HepG2 (cell line): ENCODE results near the gene FGF14. TPM values are rescaled to one million over a fixed set of nuclear protein-coding genes. Genes with fewer than 3 reads are reported as not detected.

Experiments used
- ATAC-seq: fragments of 200-7000 bp; cut with Tn5 transposase; 3 replicates; pipeline ENCODE4 v1.9.1; 2020; ENCODE audit warnings: mild to moderate bottlenecking, moderate library complexity
- BruUV-seq: library from RNA; stranded (reverse); fragments of 400-500 nt; replicated peaks from 2 replicates; lab custom pipeline; 2021; lab: Mats Ljungman, UMichigan
- CTCF ChIA-PET: fragments of 300-600 bp; formaldehyde crosslinking; extraction: SDS; loops from one replicate; lab custom pipeline; 2021; ENCODE audit warnings: low total read pairs, inconsistent platforms, low intra/inter-chr PET ratio; lab: Yijun Ruan, JAX
- POLR2A ChIA-PET: fragments of 350-600 bp; sonication (Branson Sonifier 250); formaldehyde crosslinking; loops from one replicate; lab custom pipeline; 2020; ENCODE audit warnings: antibody characterized with exemption, inconsistent platforms; lab: Yijun Ruan, JAX
- DNase-seq: peaks from one replicate; pipeline ENCODE4 v3.0.0-alpha.2; 2015; ENCODE audit warnings: low spot score
- FAIRE-seq: peaks from 3 replicates; lab custom pipeline; 2011; peaks lifted over from hg19 to GRCh38; lab: Jason Lieb, UNC
- H2AFZ ChIP-seq: one replicate; pipeline ENCODE4 v1.6.1; 2011; ENCODE audit warnings: low read length, inconsistent platforms
- H3K27ac ChIP-seq: fragments of 300-600 bp; 3 replicates; pipeline ENCODE4 v1.8.0; 2011; ENCODE audit warnings: mixed run types, mild to moderate bottlenecking, mixed read lengths, low read length, inconsistent platforms; ENCODE audit not compliant: insufficient read depth; ENCODE audit errors: extremely low read length
- H3K27me3 ChIP-seq, 2 experiments: fragments of 200-600 bp in 1 of 2; 2 replicates in 1 of 2; 3 replicates in 1 of 2; pipeline versions ENCODE4 v1.6.0 to v1.8.0; 2011; ENCODE audit warnings: low read length in 2 of 2, mild to moderate bottlenecking in 2 of 2, moderate library complexity in 2 of 2, inconsistent platforms in 1 of 2; ENCODE audit not compliant: insufficient read depth in 2 of 2, control insufficient read depth in 1 of 2
- H3K36me3 ChIP-seq, 2 experiments: fragments of 200-600 bp in 1 of 2; replicated peaks in 1 of 2; 2 replicates in 1 of 2; 3 replicates in 1 of 2; pipeline versions ENCODE4 v1.5.1 to v1.8.0; 2011; ENCODE audit warnings: low read length in 2 of 2, inconsistent platforms in 1 of 2; ENCODE audit not compliant: insufficient read depth in 2 of 2, control insufficient read depth in 1 of 2
- H3K4me1 ChIP-seq: 2 replicates; pipeline ENCODE4 v1.5.1; 2012; ENCODE audit warnings: low read length, inconsistent platforms; ENCODE audit not compliant: insufficient read depth
- H3K4me2 ChIP-seq: 2 replicates; pipeline ENCODE4 v1.6.0; 2011; ENCODE audit warnings: low read depth, low read length, inconsistent platforms
- H3K4me3 ChIP-seq, 3 experiments: fragments of 200-600 bp in 1 of 3; sonication (generic), shearing (Covaris generic) in 1 of 3; replicated peaks in 1 of 3; 2 replicates each; pipeline ENCODE4 v1.5.1; 2011 to 2016; ENCODE audit warnings: low read length in 3 of 3, inconsistent platforms in 2 of 3, low read depth in 2 of 3, mild to moderate bottlenecking in 2 of 3, control low read depth in 1 of 3, mixed read lengths in 1 of 3; ENCODE audit not compliant: insufficient read depth in 1 of 3
- H3K79me2 ChIP-seq: one replicate; pipeline ENCODE4 v1.6.1; 2011; ENCODE audit warnings: low read length, inconsistent platforms; ENCODE audit not compliant: insufficient read depth
- H3K9ac ChIP-seq: 2 replicates; pipeline ENCODE4 v1.6.0; 2011; ENCODE audit warnings: mild to moderate bottlenecking, low read depth, low read length, inconsistent platforms; ENCODE audit not compliant: insufficient read depth
- H3K9me3 ChIP-seq: 2 replicates; pipeline ENCODE4 v1.5.1; 2012; ENCODE audit warnings: mild to moderate bottlenecking, low read length
- H4K20me1 ChIP-seq: 2 replicates; pipeline ENCODE4 v1.6.0; 2011; ENCODE audit warnings: inconsistent platforms, mild to moderate bottlenecking, low read length, moderate library complexity; ENCODE audit not compliant: insufficient read depth
- AGO2 ChIP-seq: fragments of 200-400 bp; formaldehyde crosslinking; optimal IDR thresholded peaks from 2 replicates; pipeline ENCODE3; 2017; ENCODE audit warnings: mild to moderate bottlenecking, low read depth, low read length, moderate library complexity
- BORCS8-MEF2B ChIP-seq: sonication (generic); formaldehyde crosslinking; IDR thresholded peaks from 2 replicates; pipeline ENCODE4 v1.8.0; 2022; ENCODE audit warnings: mild to moderate bottlenecking, missing genetic modification reagents
- ELF4 ChIP-seq: sonication (generic); formaldehyde crosslinking; IDR thresholded peaks from 2 replicates; pipeline ENCODE4 v1.5.0; 2020; ENCODE audit warnings: missing genetic modification reagents, mild to moderate bottlenecking, moderate library complexity, borderline replicate concordance
- GATA4 ChIP-seq: sonication (generic); IDR thresholded peaks from 2 replicates; pipeline ENCODE4 v1.6.1; 2016; ENCODE audit warnings: antibody characterized with exemption, low read depth, borderline replicate concordance
- KLF13 ChIP-seq: sonication (generic); formaldehyde crosslinking; IDR thresholded peaks from 2 replicates; pipeline ENCODE4 v1.4.0; 2020; ENCODE audit warnings: mild to moderate bottlenecking, missing genetic modification reagents
- RFXANK ChIP-seq: IDR thresholded peaks from 2 replicates; pipeline ENCODE4 v1.6.1; 2016
- RFXAP ChIP-seq: sonication (generic); formaldehyde crosslinking; IDR thresholded peaks from 2 replicates; pipeline ENCODE4 v1.4.0; 2020; ENCODE audit warnings: missing genetic modification reagents, borderline replicate concordance
- SNAI1 ChIP-seq: sonication (generic); formaldehyde crosslinking; IDR thresholded peaks from 2 replicates; pipeline ENCODE4 v1.5.0; 2020; ENCODE audit warnings: mild to moderate bottlenecking, missing genetic modification reagents, borderline replicate concordance
- SP2 ChIP-seq: sonication (generic); formaldehyde crosslinking; IDR thresholded peaks from 2 replicates; pipeline ENCODE4 v1.5.1; 2020; ENCODE audit warnings: mild to moderate bottlenecking, missing genetic modification reagents
- TBX3 ChIP-seq: fragments of 450-650 bp; IDR thresholded peaks from 2 replicates; pipeline ENCODE4 v1.6.1; 2017; ENCODE audit warnings: antibody characterized with exemption, mild to moderate bottlenecking, inconsistent platforms, borderline replicate concordance
- YEATS2 ChIP-seq: sonication (generic); formaldehyde crosslinking; IDR thresholded peaks from 2 replicates; pipeline ENCODE4 v1.4.0; 2020; ENCODE audit warnings: missing genetic modification reagents, borderline replicate concordance
- ZBTB20 ChIP-seq: sonication (generic); formaldehyde crosslinking; IDR thresholded peaks from 2 replicates; pipeline ENCODE4 v1.8.1; 2023; ENCODE audit warnings: missing genetic modification reagents, low read depth, mild to moderate bottlenecking, borderline replicate concordance
- ZNF160 ChIP-seq: sonication (generic); formaldehyde crosslinking; IDR thresholded peaks from 2 replicates; pipeline ENCODE4 v1.8.0; 2022; ENCODE audit warnings: mild to moderate bottlenecking, inconsistent platforms, missing genetic modification reagents
- ZNF292 ChIP-seq: sonication (generic); formaldehyde crosslinking; IDR thresholded peaks from 2 replicates; pipeline ENCODE4 v1.8.1; 2022; ENCODE audit warnings: mild to moderate bottlenecking, low read depth, missing genetic modification reagents, borderline replicate concordance
- ZNF557 ChIP-seq: sonication (generic); formaldehyde crosslinking; IDR thresholded peaks from 2 replicates; pipeline ENCODE4 v1.4.0; 2020; ENCODE audit warnings: missing genetic modification reagents
- in situ Hi-C: cut with HindIII; loops from 2 replicates; pipeline ENCODE4 v1.10.0; 2017; ENCODE audit warnings: low pct_unique_long_range_greater_than_20kb; ENCODE audit not compliant: extremely low pct_ligation_motif_present
- intact Hi-C: fragments of 100-400 bp; cut with micrococcal nuclease; formaldehyde crosslinking; loops from one replicate; pipeline ENCODE4 v1.10.0; 2022; ENCODE audit not compliant: unreplicated experiment
- polyA plus RNA-seq, 8 experiments: library from polyadenylated mRNA; depleted of rRNA in 3 of 8; stranded (reverse) in 7 of 8; unstranded in 1 of 8; fragments of >200 nt; fragmentation: Illumina TruSeq in 4 of 8; extraction: Trizol in 4 of 8; gene quantifications; 2 replicates each; pipeline versions ENCODE4 v1.2.1 to v1.2.3, GENCODE V29; 2011 to 2016; ENCODE audit warnings: low read depth in 4 of 8, missing spikeins in 1 of 8, mixed read lengths in 1 of 8; ENCODE audit not compliant: insufficient read depth in 1 of 8
- total RNA-seq, 5 experiments: library from RNA; depleted of rRNA; stranded (reverse); fragments of >200 nt; fragmentation: Illumina TruSeq; extraction: Trizol; gene quantifications; 2 replicates each; pipeline ENCODE4 v1.2.3, GENCODE V29; 2016; ENCODE audit warnings: low read depth in 1 of 5

FGF14 gene
- total and polyA plus RNA-seq, 2 of the 13 experiments (the other 11 are each of a cell fraction or from before 2014, with no cell fraction given), result not detected

- Histone ChIP-seq H3K36me3 (no peaks in the 10 kb centered on the region), H3K9ac (no peak overlapping the region), H2AFZ (no peak overlapping the region), H3K27ac (no peak overlapping the region), H3K4me2 (no peak overlapping the region), H3K4me3 (no peak overlapping the region), H3K4me1 (no peaks in the 10 kb centered on the region), H3K27me3 (no peaks in the 10 kb centered on the region), H3K79me2 (no peaks in the 10 kb centered on the region), H3K9me3 (no peaks in the 10 kb centered on the region), H4K20me1 (no peaks in the 10 kb centered on the region)
- FAIRE-seq, result no peak
- DNase-seq, result no peak
- TF ChIP-seq ZNF557 (no peak), YEATS2 (CRISPR knock-in tag) (no peak), ZBTB20 (no peak), ZNF292 (CRISPR knock-in tag) (no peak), ELF4 (CRISPR knock-in tag) (no peak), ZNF160 (CRISPR knock-in tag) (no peak), RFXAP (no peak), AGO2 (no peak), SP2 (CRISPR knock-in tag) (no peak), GATA4 (no peak), TBX3 (no peak), KLF13 (CRISPR knock-in tag) (no peak), RFXANK (no peak), BORCS8-MEF2B (CRISPR knock-in tag) (no peak), SNAI1 (no peak)
- intact Hi-C loops, result no loop called here
- POLR2A ChIA-PET, result no interaction called here
- no peak for ATAC-seq
- in situ Hi-C loops, result loop anchor here (25.0 kb wide), 1 partner anchor 595 kb away; no protein-coding TSS in a partner anchor
- CTCF ChIA-PET, result no interaction called here
- no TSS peak for BruUV-seq
These were observed 434.1 kb downstream of the FGF14 start for GRCh38 chr13:101967781-101968180.
